SK-N-SH (cell line): Measurements from ENCODE around the gene MAP2K7.
"Not testable (repeated sequence)": the region's sequence is repeated elsewhere in the genome, so short reads cannot be mapped to it uniquely, and the experiment has no call there.

Source experiments
- CTCF ChIP-seq: fragments of 200-600 bp; sonication (generic); IDR thresholded peaks from 2 replicates; pipeline ENCODE4 v1.6.1; 2017; ENCODE audit warnings: antibody characterized with exemption, mild to moderate bottlenecking, moderate library complexity
- EP300 ChIP-seq, 2 experiments: IDR thresholded peaks; 2 replicates each; pipeline versions ENCODE4 v1.4.0 to v1.6.1; 2012; ENCODE audit warnings: borderline replicate concordance in 1 of 2, low read depth in 1 of 2, low read length in 1 of 2
- EZH2phosphoT487 ChIP-seq: fragments of 200-600 bp; sonication (generic); IDR thresholded peaks from 2 replicates; pipeline ENCODE4 v1.6.1; 2017; ENCODE audit warnings: low read depth, mixed run types, mild to moderate bottlenecking, antibody characterized with exemption, moderate library complexity, borderline replicate concordance
- POLR2AphosphoS5 ChIP-seq: IDR thresholded peaks from 2 replicates; pipeline ENCODE4 v1.6.1; 2012; ENCODE audit warnings: low read depth, low read length
- RCOR1 ChIP-seq: fragments of 150-350 bp; IDR thresholded peaks from 2 replicates; pipeline ENCODE4 v1.6.1; 2017; ENCODE audit warnings: antibody characterized with exemption, low read length
- TEAD4 ChIP-seq: IDR thresholded peaks from 2 replicates; pipeline ENCODE4 v1.4.0; 2012; ENCODE audit warnings: mild to moderate bottlenecking, borderline replicate concordance; ENCODE audit not compliant: insufficient read depth
- YY1 ChIP-seq: IDR thresholded peaks from 2 replicates; pipeline ENCODE4 v1.4.0; 2012; ENCODE audit warnings: low read depth, mild to moderate bottlenecking

GRCh38 chr19:7961082-7961481 is 57.4 kb downstream of the MAP2K7 start:
- TF ChIP-seq CTCF; EP300 (IDR thresholded peaks at IDR 0.05; ENCODE audit: borderline replicate concordance in 1 of 2, low read depth in 1 of 2, low read length in 1 of 2); RCOR1; POLR2AphosphoS5; EZH2phosphoT487; YY1; TEAD4: not testable (repeated sequence)
